HepG2 (cell line): ENCODE measurements around the gene SLC23A2. TPM values are rescaled to one million over a fixed set of nuclear protein-coding genes. Genes with fewer than 3 reads are reported as not detected.

Source experiments
- ELK4 ChIP-seq: sonication (generic); formaldehyde crosslinking; IDR thresholded peaks from 2 replicates; pipeline ENCODE4 v1.9.0; 2021; ENCODE audit warnings: missing genetic modification reagents, borderline replicate concordance
- GABPA ChIP-seq, 2 experiments: IDR thresholded peaks; 2 replicates each; pipeline ENCODE4 v1.6.1; 2011 to 2016; ENCODE audit warnings: low read depth in 2 of 2, low read length in 1 of 2, missing biosample characterization in 1 of 2, missing genetic modification characterization in 1 of 2
- HMG20A ChIP-seq: IDR thresholded peaks from 2 replicates; pipeline ENCODE4 v1.6.1; 2016; ENCODE audit warnings: borderline replicate concordance
- POGK ChIP-seq: sonication (generic); formaldehyde crosslinking; conservative IDR thresholded peaks from 2 replicates; pipeline ENCODE4 v1.8.0; 2022; ENCODE audit warnings: mild to moderate bottlenecking, moderate library complexity, missing genetic modification reagents
- SETDB1 ChIP-seq: sonication (generic); formaldehyde crosslinking; IDR thresholded peaks from 2 replicates; pipeline ENCODE4 v1.5.1; 2020; ENCODE audit warnings: missing genetic modification reagents, mild to moderate bottlenecking, borderline replicate concordance
- STAG1 ChIP-seq: sonication (generic); formaldehyde crosslinking; IDR thresholded peaks from 2 replicates; pipeline ENCODE4 v1.4.0; 2020; ENCODE audit warnings: missing genetic modification reagents
- TOE1 ChIP-seq: sonication (generic); formaldehyde crosslinking; IDR thresholded peaks from 2 replicates; pipeline ENCODE4 v1.4.0; 2020; ENCODE audit warnings: mild to moderate bottlenecking, missing genetic modification reagents
- TRIM24 ChIP-seq: sonication (generic); formaldehyde crosslinking; IDR thresholded peaks from 2 replicates; pipeline ENCODE4 v1.8.0; 2022; ENCODE audit warnings: mild to moderate bottlenecking, missing genetic modification reagents
- ZFP36L1 ChIP-seq: sonication (generic); formaldehyde crosslinking; IDR thresholded peaks from 2 replicates; pipeline ENCODE4 v1.8.0; 2022; ENCODE audit warnings: mild to moderate bottlenecking, missing genetic modification reagents, moderate library complexity
- ZNF12 ChIP-seq: sonication (generic); formaldehyde crosslinking; IDR thresholded peaks from 2 replicates; pipeline ENCODE4 v1.5.0; 2020; ENCODE audit warnings: missing genetic modification reagents
- ZNF318 ChIP-seq: sonication (generic); formaldehyde crosslinking; IDR thresholded peaks from 2 replicates; pipeline ENCODE4 v1.4.0; 2020; ENCODE audit warnings: mild to moderate bottlenecking, missing genetic modification reagents
- ZNF737 ChIP-seq: sonication (generic); formaldehyde crosslinking; IDR thresholded peaks from 2 replicates; pipeline ENCODE4 v1.5.0; 2020; ENCODE audit warnings: missing genetic modification reagents, mild to moderate bottlenecking, borderline replicate concordance
- ZNF749 ChIP-seq: sonication (generic); formaldehyde crosslinking; IDR thresholded peaks from 2 replicates; pipeline ENCODE4 v1.8.0; 2022; ENCODE audit warnings: mild to moderate bottlenecking, missing genetic modification reagents, moderate library complexity, borderline replicate concordance
- ZSCAN5A ChIP-seq: sonication (generic); formaldehyde crosslinking; IDR thresholded peaks from 2 replicates; pipeline ENCODE4 v1.8.0; 2022; ENCODE audit warnings: mild to moderate bottlenecking, missing genetic modification reagents, borderline replicate concordance
- polyA plus RNA-seq, 8 experiments: library from polyadenylated mRNA; depleted of rRNA in 3 of 8; stranded (reverse) in 7 of 8; unstranded in 1 of 8; fragments of >200 nt; fragmentation: Illumina TruSeq in 4 of 8; extraction: Trizol in 4 of 8; gene quantifications; 2 replicates each; pipeline versions ENCODE4 v1.2.1 to v1.2.3, GENCODE V29; 2011 to 2016; ENCODE audit warnings: low read depth in 4 of 8, missing spikeins in 1 of 8, mixed read lengths in 1 of 8; ENCODE audit not compliant: insufficient read depth in 1 of 8
- total RNA-seq, 5 experiments: library from RNA; depleted of rRNA; stranded (reverse); fragments of >200 nt; fragmentation: Illumina TruSeq; extraction: Trizol; gene quantifications; 2 replicates each; pipeline ENCODE4 v1.2.3, GENCODE V29; 2016; ENCODE audit warnings: low read depth in 1 of 5

The SLC23A2 gene
- total and polyA plus RNA-seq, 2 of the 13 experiments (the other 11 are each of a cell fraction or from before 2014, with no cell fraction given), result 42.2 to 51.2 TPM

- TF ChIP-seq POGK (CRISPR knock-in tag) (0 out of 2 replicates have a peak, but pooled peaks have one; percentile 18), TOE1 (CRISPR knock-in tag) (no peak), SETDB1 (CRISPR knock-in tag) (no peak), ZFP36L1 (peak; percentile 58; the same call in 1 of the 2 replicates), HMG20A (CRISPR knock-in tag) (no peak), STAG1 (CRISPR knock-in tag) (no peak), ELK4 (no peak), TRIM24 (CRISPR knock-in tag) (no peak), ZNF318 (CRISPR knock-in tag) (no peak), ZNF749 (CRISPR knock-in tag) (0 out of 2 replicates have a peak, but pooled peaks have one; percentile 52), ZNF737 (CRISPR knock-in tag) (0 out of 2 replicates have a peak, but pooled peaks have one; percentile 12), ZSCAN5A (CRISPR knock-in tag) (no peak), ZNF12 (CRISPR knock-in tag) (no peak), GABPA (IDR thresholded peaks at IDR 0.05; ENCODE audit: low read depth, low read length) (no peak), GABPA (CRISPR knock-in tag; IDR thresholded peaks at IDR 0.05; ENCODE audit: low read depth) (peak; percentile 4; the same call in 1 of the 2 replicates)
These were observed 64.9 kb downstream of the SLC23A2 start (continued) for GRCh38 chr20:4936392-4936850.
